BLaER1 treated with 17β-estradiol and CSF1 and Interleukin-3, amounts not matched to agents 10 nM and 100 nM (cell line): ENCODE measurements around the gene PAPLN.
"Not testable (repeated sequence)": the region's sequence is repeated elsewhere in the genome, so short reads cannot be mapped to it uniquely, and the experiment has no call there.

ENCODE experiments used
- H3K27ac ChIP-seq, 11 experiments: shearing (Covaris generic); formaldehyde crosslinking; 2 replicates each; pipeline ENCODE4 v1.8.1; 2022
- H3K27me3 ChIP-seq, 11 experiments: shearing (Covaris generic); formaldehyde crosslinking; 2 replicates each; pipeline ENCODE4 v1.8.1; 2022
- H3K36me3 ChIP-seq, 11 experiments: shearing (Covaris generic); formaldehyde crosslinking; 2 replicates each; pipeline ENCODE4 v1.8.1; 2022
- H3K4me1 ChIP-seq, 10 experiments: shearing (Covaris generic); formaldehyde crosslinking; 2 replicates each; pipeline ENCODE4 v1.8.1; 2022
- H3K4me2 ChIP-seq, 11 experiments: shearing (Covaris generic); formaldehyde crosslinking; 2 replicates each; pipeline ENCODE4 v1.8.1; 2022
- H3K4me3 ChIP-seq, 10 experiments: shearing (Covaris generic); formaldehyde crosslinking; 2 replicates each; pipeline ENCODE4 v1.8.1; 2022
- H3K9ac ChIP-seq, 11 experiments: shearing (Covaris generic); formaldehyde crosslinking; 2 replicates each; pipeline ENCODE4 v1.8.1; 2022
- H3K9me3 ChIP-seq, 11 experiments: shearing (Covaris generic); formaldehyde crosslinking; replicated peaks in 1 of 11; 2 replicates each; pipeline ENCODE4 v1.8.1; 2022
- H4K20me1 ChIP-seq, 11 experiments: shearing (Covaris generic); formaldehyde crosslinking; 2 replicates each; pipeline ENCODE4 v1.8.1; 2022
- Cebpa-rat ChIP-seq, 11 experiments: shearing (Covaris generic); IDR thresholded peaks; 2 replicates each; pipeline ENCODE4 v1.8.1; 2022

The PAPLN gene, protein sequence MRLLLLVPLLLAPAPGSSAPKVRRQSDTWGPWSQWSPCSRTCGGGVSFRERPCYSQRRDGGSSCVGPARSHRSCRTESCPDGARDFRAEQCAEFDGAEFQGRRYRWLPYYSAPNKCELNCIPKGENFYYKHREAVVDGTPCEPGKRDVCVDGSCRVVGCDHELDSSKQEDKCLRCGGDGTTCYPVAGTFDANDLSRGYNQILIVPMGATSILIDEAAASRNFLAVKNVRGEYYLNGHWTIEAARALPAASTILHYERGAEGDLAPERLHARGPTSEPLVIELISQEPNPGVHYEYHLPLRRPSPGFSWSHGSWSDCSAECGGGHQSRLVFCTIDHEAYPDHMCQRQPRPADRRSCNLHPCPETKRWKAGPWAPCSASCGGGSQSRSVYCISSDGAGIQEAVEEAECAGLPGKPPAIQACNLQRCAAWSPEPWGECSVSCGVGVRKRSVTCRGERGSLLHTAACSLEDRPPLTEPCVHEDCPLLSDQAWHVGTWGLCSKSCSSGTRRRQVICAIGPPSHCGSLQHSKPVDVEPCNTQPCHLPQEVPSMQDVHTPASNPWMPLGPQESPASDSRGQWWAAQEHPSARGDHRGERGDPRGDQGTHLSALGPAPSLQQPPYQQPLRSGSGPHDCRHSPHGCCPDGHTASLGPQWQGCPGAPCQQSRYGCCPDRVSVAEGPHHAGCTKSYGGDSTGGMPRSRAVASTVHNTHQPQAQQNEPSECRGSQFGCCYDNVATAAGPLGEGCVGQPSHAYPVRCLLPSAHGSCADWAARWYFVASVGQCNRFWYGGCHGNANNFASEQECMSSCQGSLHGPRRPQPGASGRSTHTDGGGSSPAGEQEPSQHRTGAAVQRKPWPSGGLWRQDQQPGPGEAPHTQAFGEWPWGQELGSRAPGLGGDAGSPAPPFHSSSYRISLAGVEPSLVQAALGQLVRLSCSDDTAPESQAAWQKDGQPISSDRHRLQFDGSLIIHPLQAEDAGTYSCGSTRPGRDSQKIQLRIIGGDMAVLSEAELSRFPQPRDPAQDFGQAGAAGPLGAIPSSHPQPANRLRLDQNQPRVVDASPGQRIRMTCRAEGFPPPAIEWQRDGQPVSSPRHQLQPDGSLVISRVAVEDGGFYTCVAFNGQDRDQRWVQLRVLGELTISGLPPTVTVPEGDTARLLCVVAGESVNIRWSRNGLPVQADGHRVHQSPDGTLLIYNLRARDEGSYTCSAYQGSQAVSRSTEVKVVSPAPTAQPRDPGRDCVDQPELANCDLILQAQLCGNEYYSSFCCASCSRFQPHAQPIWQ

DNA sequence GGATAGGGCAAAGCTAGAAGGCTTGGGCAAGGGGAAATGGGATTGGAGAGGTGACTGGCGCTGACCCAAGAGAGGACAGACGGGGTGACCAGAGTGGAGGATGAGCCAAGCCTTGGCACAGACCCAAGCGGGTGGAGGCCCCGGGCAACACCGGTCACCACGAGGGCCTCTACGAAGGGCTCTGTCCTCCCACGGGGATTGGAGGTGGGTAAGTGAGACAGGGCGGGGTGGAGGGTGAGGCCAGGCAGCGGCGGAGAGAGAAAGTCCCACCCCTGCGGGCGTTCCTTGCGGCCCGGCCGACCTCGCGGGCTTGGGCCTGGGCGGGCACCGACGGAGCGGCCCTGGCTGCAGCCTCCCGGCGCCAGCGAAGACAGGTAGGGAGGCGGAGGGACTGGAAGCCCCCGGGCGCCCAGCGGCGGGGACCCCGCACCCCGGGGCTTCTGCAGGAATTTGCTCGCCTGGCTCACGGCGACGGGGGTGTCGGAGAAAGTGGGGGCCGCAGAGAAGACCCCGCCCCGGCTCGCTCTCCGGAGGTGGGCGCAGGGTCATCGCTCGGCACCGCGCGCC is at the start of gene PAPLN:
TSS of gene PAPLN (plus strand) at position 288 of the 567 bp plus-strand sequence. CDS start 2,273 bp downstream, outside the sequence.
- peak within 1 kb of the TSS in 8 of 11 experiments; percentile 15 to 58 (median 40); a peak in 11 of 22 replicates for H3K9ac ChIP-seq
- peaks cover 63 to 73% (median 68%) of the 10 kb centered on the region in 10 experiments for H3K4me1 ChIP-seq
- TF ChIP-seq Cebpa-rat (IDR thresholded peaks at IDR 0.05) = no peak
- no peaks in the 10 kb centered on the region for H3K36me3 ChIP-seq
- H4K20me1 ChIP-seq = peaks cover 0 to 62% (median 44%) of the 10 kb centered on the region in 11 experiments; a peak in 18 of 22 replicates
- H3K9me3 ChIP-seq = no peaks in the 10 kb centered on the region
- no peak within 1 kb of the TSS for H3K27ac ChIP-seq
- H3K4me3 ChIP-seq = peak within 1 kb of the TSS; percentile 32 to 67 (median 50)
- peaks cover 85 to 100% (median 100%) of the 10 kb centered on the region in 11 experiments for H3K27me3 ChIP-seq
- H3K4me2 ChIP-seq = peak within 1 kb of the TSS; percentile 72 to 98 (median 92)

DNA sequence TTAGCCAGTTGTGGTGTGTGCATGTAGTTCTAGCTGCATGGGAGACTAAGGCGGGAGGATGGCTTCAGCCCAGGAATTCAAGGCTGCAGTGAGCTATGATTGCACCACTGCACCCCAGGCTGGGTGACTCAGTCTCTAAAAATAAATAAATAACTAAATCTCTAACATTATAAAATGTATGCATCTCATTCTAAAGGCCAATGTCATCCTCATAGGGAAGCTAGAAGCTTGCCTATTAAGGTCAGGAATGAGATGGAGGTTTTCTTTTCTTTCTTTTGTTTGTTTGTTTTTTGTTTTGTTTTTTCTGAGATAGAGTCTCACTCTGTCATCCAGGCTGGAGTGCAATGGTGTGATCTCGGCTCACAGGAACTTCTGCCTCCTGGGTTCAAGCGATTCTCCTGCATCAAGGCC is 48.8 kb upstream of the PAPLN start:
- H4K20me1 ChIP-seq = peaks cover 0 to 58% (median 3%) of the 10 kb centered on the region in 11 experiments; a peak in 7 of 22 replicates
- H3K9me3 ChIP-seq = no peaks in the 10 kb centered on the region
- H3K27ac ChIP-seq = no peak overlapping the region
- H3K4me3 ChIP-seq = no peak overlapping the region
- no peaks in the 10 kb centered on the region for H3K4me1 ChIP-seq
- no peak for TF ChIP-seq Cebpa-rat (IDR thresholded peaks at IDR 0.05)
- H3K9ac ChIP-seq = no peak overlapping the region
- H3K4me2 ChIP-seq = no peak overlapping the region
- H3K27me3 ChIP-seq = no peaks in the 10 kb centered on the region
- peaks cover 57 to 82% (median 76%) of the 10 kb centered on the region in 11 experiments for H3K36me3 ChIP-seq

DNA sequence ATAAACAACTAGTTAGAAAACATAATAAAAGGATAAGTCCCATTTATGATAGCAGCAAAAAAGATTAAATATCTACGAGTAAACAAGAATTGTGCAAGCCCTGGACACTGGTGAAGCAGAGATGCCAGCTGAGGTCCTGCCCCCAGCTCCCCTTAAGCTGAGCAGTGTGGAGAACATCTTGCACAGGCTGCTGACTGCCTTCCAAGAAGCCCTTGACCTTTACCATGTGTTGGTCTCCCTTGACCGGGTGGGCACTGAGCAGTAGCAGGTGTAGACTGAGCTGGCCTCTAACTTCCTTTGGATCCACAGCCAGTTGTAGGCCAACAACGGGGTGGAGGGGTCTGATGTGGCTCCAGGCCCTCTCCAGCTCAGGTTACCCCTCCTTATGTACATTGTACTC is 47.7 kb upstream of the PAPLN start:
- no peaks in the 10 kb centered on the region for H3K27me3 ChIP-seq
- TF ChIP-seq Cebpa-rat (IDR thresholded peaks at IDR 0.05) = no peak
- H3K4me2 ChIP-seq = no peak overlapping the region
- no peak overlapping the region for H3K9ac ChIP-seq
- H3K9me3 ChIP-seq = no peaks in the 10 kb centered on the region
- peaks cover 68 to 94% (median 87%) of the 10 kb centered on the region in 11 experiments for H3K36me3 ChIP-seq
- no peak overlapping the region for H3K4me3 ChIP-seq
- H4K20me1 ChIP-seq = peaks cover 0 to 58% (median 3%) of the 10 kb centered on the region in 11 experiments; a peak in 7 of 22 replicates
- H3K27ac ChIP-seq = no peak overlapping the region
- no peaks in the 10 kb centered on the region for H3K4me1 ChIP-seq

DNA sequence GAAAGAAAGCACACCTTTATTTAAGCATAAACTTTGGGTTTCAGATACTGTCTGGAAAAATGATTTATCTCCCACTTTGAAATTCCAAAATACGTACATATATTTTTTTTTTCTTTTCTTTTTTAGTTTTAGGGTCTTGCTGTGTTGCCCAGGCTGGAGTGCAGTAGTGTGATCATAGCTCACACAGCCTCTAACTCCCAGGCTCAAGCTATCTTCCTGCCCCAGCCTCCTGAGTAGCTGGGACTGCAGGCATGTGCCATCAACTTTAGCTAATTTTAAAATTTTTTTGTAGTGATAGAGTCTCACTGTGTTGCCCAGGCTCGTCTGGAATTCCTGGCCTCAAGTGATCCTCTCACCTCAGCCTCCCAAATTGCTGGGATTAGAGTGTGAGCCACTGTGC is 45.9 kb upstream of the PAPLN start:
- Histone ChIP-seq H3K36me3 (peaks cover 82 to 100% (median 95%) of the 10 kb centered on the region in 11 experiments), H3K4me3 (no peak overlapping the region), H3K27me3 (no peaks in the 10 kb centered on the region), H3K4me1 (no peaks in the 10 kb centered on the region), H4K20me1 (peaks cover 0 to 55% (median 3%) of the 10 kb centered on the region in 11 experiments; a peak in 7 of 22 replicates), H3K9me3 (no peaks in the 10 kb centered on the region), H3K4me2 (no peak overlapping the region), H3K9ac (no peak overlapping the region), H3K27ac (no peak overlapping the region)
- TF ChIP-seq Cebpa-rat (IDR thresholded peaks at IDR 0.05) = no peak

DNA sequence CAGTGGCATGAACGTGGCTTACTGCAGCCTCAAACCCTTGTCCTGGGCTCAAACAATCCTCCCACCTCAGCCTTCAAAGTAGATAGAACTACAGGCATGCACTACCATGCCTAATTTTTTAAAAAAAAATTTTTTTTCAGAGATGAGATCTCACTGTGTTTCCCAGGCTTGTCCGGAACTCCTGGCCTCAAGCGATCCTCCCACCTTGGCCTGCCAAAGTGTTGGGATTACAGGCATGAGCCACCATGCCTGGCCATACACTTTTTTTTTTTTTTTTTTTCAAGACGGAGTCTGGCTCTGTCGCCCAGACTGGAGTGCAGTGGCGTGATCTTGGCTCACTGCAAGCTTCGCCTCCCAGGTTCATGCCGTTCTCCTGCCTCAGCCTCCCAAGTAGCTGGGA is 43.0 kb upstream of the PAPLN start:
- not testable (repeated sequence) for H3K9me3 ChIP-seq, H3K4me1 ChIP-seq, H3K27ac ChIP-seq, H3K9ac ChIP-seq, H3K4me2 ChIP-seq, H3K4me3 ChIP-seq, H3K27me3 ChIP-seq
- peaks cover 0 to 54% (median 0%) of the 10 kb centered on the region in 11 experiments; a peak in 6 of 22 replicates for H4K20me1 ChIP-seq
- H3K36me3 ChIP-seq = peaks cover 89 to 100% (median 96%) of the 10 kb centered on the region in 11 experiments

DNA sequence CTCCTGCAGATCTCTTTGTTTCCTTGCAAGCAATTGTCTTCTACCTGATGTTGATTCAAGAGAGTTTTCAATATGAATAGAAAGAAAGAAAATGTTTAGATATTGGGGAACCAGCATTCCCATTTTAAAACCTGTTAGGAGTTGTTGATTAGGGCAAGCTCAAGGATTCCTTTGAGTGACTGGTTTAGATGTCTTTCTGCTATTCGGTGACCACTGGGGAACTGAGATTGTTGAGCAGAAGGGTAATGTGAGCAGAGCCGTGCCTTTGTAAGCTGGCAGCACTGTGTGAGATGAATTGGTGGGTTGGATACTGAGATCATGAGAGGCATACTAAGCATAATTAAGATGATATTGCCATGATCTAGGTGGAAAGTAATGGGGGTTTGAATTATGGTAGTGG is 39.1 kb upstream of the PAPLN start:
- no peaks in the 10 kb centered on the region for H3K27me3 ChIP-seq
- TF ChIP-seq Cebpa-rat (IDR thresholded peaks at IDR 0.05) = no peak
- H3K9ac ChIP-seq = no peak overlapping the region

DNA sequence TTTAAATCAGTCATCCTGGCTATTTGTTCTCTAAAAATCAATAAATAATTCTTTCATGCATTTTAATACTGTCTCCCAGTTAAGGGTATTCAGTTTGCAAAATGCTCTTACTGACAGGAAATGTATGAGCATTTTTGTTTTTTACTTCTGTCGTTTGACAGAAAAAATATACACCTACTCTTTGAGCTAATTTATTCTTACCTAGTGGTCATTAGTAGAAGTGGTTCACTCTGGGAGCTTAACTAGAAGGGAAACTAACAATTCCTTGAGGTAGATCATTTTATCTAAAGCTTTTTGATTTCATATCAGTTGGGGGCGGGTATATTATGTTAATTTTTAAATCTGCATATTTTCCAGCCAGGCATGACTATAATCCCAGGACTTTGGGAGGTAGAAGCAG is 33.8 kb upstream of the PAPLN start:
- Histone ChIP-seq H3K4me1 (no peaks in the 10 kb centered on the region), H3K9ac (no peak overlapping the region), H3K4me3 (no peak overlapping the region), H3K27ac (no peak overlapping the region), H3K27me3 (no peaks in the 10 kb centered on the region), H4K20me1 (peaks cover 0 to 41% (median 0%) of the 10 kb centered on the region in 11 experiments; a peak in 4 of 22 replicates), H3K9me3 (peaks cover 18 to 30% (median 24%) of the 10 kb centered on the region in 11 experiments; a peak in 20 of 22 replicates), H3K36me3 (peaks cover 83 to 98% (median 95%) of the 10 kb centered on the region in 11 experiments), H3K4me2 (no peak overlapping the region)
- no peak for TF ChIP-seq Cebpa-rat (IDR thresholded peaks at IDR 0.05)

More for the DNA sequence above, 39.1 kb upstream of the PAPLN start:
- H3K4me2 ChIP-seq = no peak overlapping the region
- H3K36me3 ChIP-seq = peaks cover 80 to 98% (median 94%) of the 10 kb centered on the region in 11 experiments
- H3K9me3 ChIP-seq = no peaks in the 10 kb centered on the region; a peak in 1 of 22 replicates
- H3K27ac ChIP-seq = no peak overlapping the region
- no peaks in the 10 kb centered on the region for H3K4me1 ChIP-seq
- H3K4me3 ChIP-seq = no peak overlapping the region
- H4K20me1 ChIP-seq = peaks cover 0 to 47% (median 0%) of the 10 kb centered on the region in 11 experiments; a peak in 4 of 22 replicates

DNA sequence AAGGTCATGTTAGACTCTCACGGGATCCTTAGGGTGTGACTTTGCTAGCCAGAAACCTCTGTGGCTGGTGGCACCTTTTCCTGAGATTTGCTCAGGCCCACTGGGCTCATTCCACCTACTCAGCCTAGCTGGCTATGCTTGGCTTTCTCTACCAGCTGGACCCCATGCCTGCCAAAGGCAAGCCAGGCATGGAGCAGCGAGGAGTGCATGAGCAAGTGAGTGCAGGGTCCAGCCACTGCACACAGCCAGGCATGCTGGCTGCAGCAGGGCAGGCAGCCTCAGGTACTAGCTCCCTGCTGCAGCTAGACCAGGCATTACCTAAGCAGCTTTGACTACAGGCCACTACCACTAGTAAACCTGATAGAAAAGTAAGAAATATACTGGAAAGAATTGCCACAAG is 29.7 kb upstream of the PAPLN start:
- Histone ChIP-seq H3K9me3 (peaks cover 24 to 35% (median 30%) of the 10 kb centered on the region in 11 experiments; a peak in 20 of 22 replicates), H4K20me1 (peaks cover 0 to 37% (median 0%) of the 10 kb centered on the region in 11 experiments; a peak in 5 of 22 replicates), H3K4me2 (no peak overlapping the region), H3K4me3 (peak overlapping the region in 6 of 10 experiments; percentile 9 to 52 (median 24); a peak in 9 of 20 replicates), H3K36me3 (peaks cover 83 to 100% (median 97%) of the 10 kb centered on the region in 11 experiments), H3K27ac (no peak overlapping the region), H3K27me3 (no peaks in the 10 kb centered on the region), H3K9ac (no peak overlapping the region), H3K4me1 (no peaks in the 10 kb centered on the region)
- TF ChIP-seq Cebpa-rat (IDR thresholded peaks at IDR 0.05) = no peak
